K562 (cell line): ENCODE results near the gene POLR2B. TPM values are rescaled to one million over a fixed set of nuclear protein-coding genes. Genes with fewer than 3 reads are reported as not detected.

Experiments
- ATF1 ChIP-seq, 2 experiments: fragments of 450-650 bp in 1 of 2; IDR thresholded peaks; 2 replicates each; pipeline ENCODE4 v1.6.1; 2016; ENCODE audit warnings: missing compliant biosample characterization in 1 of 2, missing genetic modification characterization in 1 of 2
- BRCA1 ChIP-seq, 2 experiments: fragments of 450-650 bp in 1 of 2; sonication (generic) in 1 of 2; formaldehyde crosslinking in 1 of 2; IDR thresholded peaks; 2 replicates each; pipeline versions ENCODE4 v1.5.0 to v1.6.1; 2017 to 2020; ENCODE audit warnings: mild to moderate bottlenecking in 1 of 2, missing genetic modification reagents in 1 of 2
- FOXK1 ChIP-seq: sonication (generic); formaldehyde crosslinking; IDR thresholded peaks from 2 replicates; pipeline ENCODE4 v1.8.0; 2022; ENCODE audit warnings: missing genetic modification reagents, mild to moderate bottlenecking, borderline replicate concordance
- GABPA ChIP-seq: fragments of 200-800 bp; sonication (Bioruptor generic); conservative IDR thresholded peaks from 2 replicates; pipeline ENCODE4 v1.6.1; 2016; ENCODE audit warnings: low read depth, missing genetic modification characterization, missing compliant biosample characterization
- GABPB1 ChIP-seq: sonication (generic); formaldehyde crosslinking; IDR thresholded peaks from 2 replicates; pipeline ENCODE4 v1.8.0; 2022; ENCODE audit warnings: mild to moderate bottlenecking, missing genetic modification reagents
- MEF2D ChIP-seq: conservative IDR thresholded peaks from 2 replicates; pipeline ENCODE4 v1.6.1; 2016; ENCODE audit warnings: low read depth, missing genetic modification characterization, missing compliant biosample characterization
- POLR2A ChIP-seq: fragments of 450-650 bp; conservative IDR thresholded peaks from 2 replicates; pipeline ENCODE4 v1.6.1; 2016
- POLR2H ChIP-seq: IDR thresholded peaks from 2 replicates; pipeline ENCODE4 v1.6.1; 2016; ENCODE audit warnings: missing genetic modification characterization, low read depth, mild to moderate bottlenecking, control low read depth, missing compliant biosample characterization, moderate library complexity
- RBFOX2 ChIP-seq: fragments of 200-400 bp; formaldehyde crosslinking; IDR thresholded peaks from 2 replicates; pipeline ENCODE4 v1.6.1; 2017; ENCODE audit warnings: low read depth, mild to moderate bottlenecking, low read length, moderate library complexity
- SAFB ChIP-seq: fragments of 200-400 bp; formaldehyde crosslinking; IDR thresholded peaks from 2 replicates; pipeline ENCODE4 v1.6.1; 2017; ENCODE audit warnings: low read depth, low read length, borderline replicate concordance
- SREBF2 ChIP-seq: sonication (generic); formaldehyde crosslinking; IDR thresholded peaks from 2 replicates; pipeline ENCODE4 v1.4.0; 2020; ENCODE audit warnings: mild to moderate bottlenecking, missing genetic modification reagents
- TAF1 ChIP-seq: IDR thresholded peaks from 2 replicates; pipeline ENCODE4 v1.6.1; 2011; ENCODE audit warnings: mild to moderate bottlenecking, low read length, moderate library complexity; ENCODE audit not compliant: insufficient read depth, control insufficient read depth, severe bottlenecking; ENCODE audit errors: extremely low read depth
- TBP ChIP-seq: optimal IDR thresholded peaks from 2 replicates; pipeline ENCODE3; 2011; ENCODE audit warnings: low read depth, low read length, improper control_type of control experiment
- THRAP3 ChIP-seq: fragments of 450-650 bp; IDR thresholded peaks from 2 replicates; pipeline ENCODE4 v1.6.1; 2016; ENCODE audit warnings: mild to moderate bottlenecking, inconsistent platforms, borderline replicate concordance
- U2AF2 ChIP-seq: fragments of 200-400 bp; formaldehyde crosslinking; optimal IDR thresholded peaks from 2 replicates; pipeline ENCODE3; 2017; ENCODE audit warnings: low read depth, mild to moderate bottlenecking, low read length
- YY1 ChIP-seq, 3 experiments: IDR thresholded peaks; 2 replicates each; pipeline ENCODE4 v1.6.1; 2011; ENCODE audit warnings: low read length in 2 of 3, mild to moderate bottlenecking in 2 of 3, moderate library complexity in 2 of 3, borderline replicate concordance in 1 of 3, control low read depth in 1 of 3, low read depth in 1 of 3; ENCODE audit not compliant: insufficient read depth in 3 of 3, insufficient replicate concordance in 2 of 3, control insufficient read depth in 1 of 3, insufficient read length in 1 of 3; ENCODE audit errors: extremely low read depth in 1 of 3
- ZNF12 ChIP-seq: sonication (generic); formaldehyde crosslinking; IDR thresholded peaks from 2 replicates; pipeline ENCODE4 v1.4.0; 2020; ENCODE audit warnings: mild to moderate bottlenecking, missing genetic modification reagents
- polyA plus RNA-seq, 8 experiments: library from polyadenylated mRNA; depleted of rRNA in 4 of 8; stranded (reverse) in 5 of 8; unstranded in 3 of 8; fragments of >200 nt; fragmentation: Nextera tagmentation in 2 of 8; fragmentation: Illumina TruSeq in 1 of 8; extraction: Ambion mirVana in 2 of 8; extraction: Trizol in 1 of 8; gene quantifications; 2 replicates each; pipeline versions ENCODE4 v1.2.1 to v1.2.3, GENCODE V29; 2011 to 2014; ENCODE audit warnings: inconsistent platforms in 1 of 8, missing spikeins in 1 of 8
- total RNA-seq, 7 experiments: library from RNA; depleted of rRNA in 6 of 7; stranded (reverse); fragments of >200 nt in 6 of 7; fragmentation: Illumina TruSeq in 2 of 7; extraction: Trizol in 2 of 7; gene quantifications; 2 replicates each; pipeline versions ENCODE4 v1.2.1 to v1.2.3, GENCODE V29; 2011 to 2021; ENCODE audit warnings: low replicate concordance in 1 of 7
- TF ChIP-seq, protein P1 (sequence below): sonication (generic); formaldehyde crosslinking; IDR thresholded peaks from 2 replicates; pipeline ENCODE4 v1.8.0; 2022; ENCODE audit warnings: mild to moderate bottlenecking, missing genetic modification reagents
- TF ChIP-seq, protein P2 (sequence below), 2 experiments: fragments of 450-650 bp; conservative IDR thresholded peaks; 2 replicates each; pipeline ENCODE4 v1.6.1; 2017; ENCODE audit warnings: mild to moderate bottlenecking in 2 of 2, moderate library complexity in 2 of 2
- TF ChIP-seq, protein P3 (sequence below), 2 experiments: fragments of 200-800 bp in 1 of 2; sonication (Bioruptor generic) in 1 of 2; sonication (generic) in 1 of 2; formaldehyde crosslinking in 1 of 2; IDR thresholded peaks in 1 of 2; conservative IDR thresholded peaks in 1 of 2; 2 replicates each; pipeline versions ENCODE4 v1.5.0 to v1.6.1; 2016 to 2020; ENCODE audit warnings: missing compliant biosample characterization in 1 of 2, missing genetic modification characterization in 1 of 2, missing genetic modification reagents in 1 of 2
- TF ChIP-seq, protein P4 (sequence below): fragments of 450-650 bp; formaldehyde crosslinking; IDR thresholded peaks from 2 replicates; pipeline ENCODE4 v1.4.0; 2020; ENCODE audit warnings: mild to moderate bottlenecking, moderate library complexity

The POLR2B gene
- total and polyA plus RNA-seq, 9 of the 15 experiments (the other 6 are each of a cell fraction or from before 2014, with no cell fraction given) = 60.9 to 208 (median 142) TPM

DNA sequence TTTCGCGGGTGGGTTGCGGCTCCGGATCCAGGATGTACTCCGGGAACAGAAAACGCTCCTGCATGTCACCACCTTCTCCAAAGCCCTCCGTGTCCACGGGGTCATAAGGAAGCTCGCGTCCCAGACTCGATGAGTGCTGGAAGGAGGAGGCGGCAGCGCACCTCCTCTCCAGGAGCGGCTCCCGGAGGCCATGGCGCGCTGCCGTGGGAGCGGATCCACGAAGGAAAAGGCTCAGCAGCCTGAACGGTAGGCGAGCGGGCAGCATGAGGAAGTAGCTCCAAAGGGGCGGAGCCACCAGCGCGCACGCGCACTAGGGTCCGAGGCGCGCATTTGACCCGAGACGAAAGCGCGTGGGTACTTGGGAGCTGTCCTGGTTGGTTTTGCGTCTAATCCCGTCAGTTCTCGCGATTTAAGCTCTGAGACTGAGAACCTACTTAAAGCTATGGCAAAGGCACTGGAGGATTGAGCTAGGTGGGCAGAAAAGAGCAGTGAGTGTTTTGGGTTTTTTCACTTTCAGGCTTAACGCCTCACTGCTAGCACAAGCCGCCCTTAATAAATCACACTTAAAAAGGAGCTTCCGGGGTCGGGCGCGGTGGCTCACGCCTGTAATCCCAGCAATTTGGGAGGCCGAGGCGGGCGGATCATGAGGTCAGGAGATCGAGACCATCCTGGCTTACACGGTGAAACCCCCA is 1.2 kb upstream of the POLR2B start, which contains the start of gene NOA1 (continued):
- no peak for TF ChIP-seq BRCA1 (IDR thresholded peaks at IDR 0.05)
- no peak for TF ChIP-seq BRCA1 (CRISPR knock-in tag; IDR thresholded peaks at IDR 0.05)
- peak; percentile 91 for TF ChIP-seq POLR2H
- no peak for TF ChIP-seq ZNF12
- TF ChIP-seq YY1 (IDR thresholded peaks at IDR 0.05; ENCODE audit: borderline replicate concordance in 1 of 3, control insufficient read depth in 1 of 3, extremely low read depth in 1 of 3, insufficient read depth in 3 of 3, insufficient read length in 1 of 3, insufficient replicate concordance in 2 of 3, low read depth in 1 of 3, low read length in 2 of 3) = peak in 1 of 3 experiments; percentile 65
- TF ChIP-seq, protein P1, sequence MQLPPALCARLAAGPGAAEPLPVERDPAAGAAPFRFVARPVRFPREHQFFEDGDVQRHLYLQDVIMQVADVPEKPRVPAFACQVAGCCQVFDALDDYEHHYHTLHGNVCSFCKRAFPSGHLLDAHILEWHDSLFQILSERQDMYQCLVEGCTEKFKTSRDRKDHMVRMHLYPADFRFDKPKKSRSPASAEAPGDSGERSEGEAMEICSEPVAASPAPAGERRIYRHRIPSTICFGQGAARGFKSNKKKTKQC (CRISPR knock-in tag) = peak; percentile 69; the same call in 1 of the 2 replicates
- peak; percentile 87 for TF ChIP-seq RBFOX2
- TF ChIP-seq TBP = peak; percentile 95
- 0 out of 2 replicates have a peak, but pooled peaks have one; percentile 35 for TF ChIP-seq FOXK1
- TF ChIP-seq GABPA (tag) = 0 out of 2 replicates have a peak, but pooled peaks have one; percentile 16
- TF ChIP-seq SREBF2 (CRISPR knock-in tag) = no peak
- TF ChIP-seq, protein P2, sequence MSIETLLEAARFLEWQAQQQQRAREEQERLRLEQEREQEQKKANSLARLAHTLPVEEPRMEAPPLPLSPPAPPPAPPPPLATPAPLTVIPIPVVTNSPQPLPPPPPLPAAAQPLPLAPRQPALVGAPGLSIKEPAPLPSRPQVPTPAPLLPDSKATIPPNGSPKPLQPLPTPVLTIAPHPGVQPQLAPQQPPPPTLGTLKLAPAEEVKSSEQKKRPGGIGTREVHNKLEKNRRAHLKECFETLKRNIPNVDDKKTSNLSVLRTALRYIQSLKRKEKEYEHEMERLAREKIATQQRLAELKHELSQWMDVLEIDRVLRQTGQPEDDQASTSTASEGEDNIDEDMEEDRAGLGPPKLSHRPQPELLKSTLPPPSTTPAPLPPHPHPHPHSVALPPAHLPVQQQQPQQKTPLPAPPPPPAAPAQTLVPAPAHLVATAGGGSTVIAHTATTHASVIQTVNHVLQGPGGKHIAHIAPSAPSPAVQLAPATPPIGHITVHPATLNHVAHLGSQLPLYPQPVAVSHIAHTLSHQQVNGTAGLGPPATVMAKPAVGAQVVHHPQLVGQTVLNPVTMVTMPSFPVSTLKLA (conservative IDR thresholded peaks at IDR 0.05) = peak; percentile 27 to 56; a peak in 3 of 4 replicates
- no peak for TF ChIP-seq MEF2D (tag)
- TF ChIP-seq SAFB = peak; percentile 79; the same call in 1 of the 2 replicates
- peak; percentile 97 for TF ChIP-seq POLR2A
- peak; percentile 54 for TF ChIP-seq GABPB1 (CRISPR knock-in tag)
- TF ChIP-seq, protein P3, sequence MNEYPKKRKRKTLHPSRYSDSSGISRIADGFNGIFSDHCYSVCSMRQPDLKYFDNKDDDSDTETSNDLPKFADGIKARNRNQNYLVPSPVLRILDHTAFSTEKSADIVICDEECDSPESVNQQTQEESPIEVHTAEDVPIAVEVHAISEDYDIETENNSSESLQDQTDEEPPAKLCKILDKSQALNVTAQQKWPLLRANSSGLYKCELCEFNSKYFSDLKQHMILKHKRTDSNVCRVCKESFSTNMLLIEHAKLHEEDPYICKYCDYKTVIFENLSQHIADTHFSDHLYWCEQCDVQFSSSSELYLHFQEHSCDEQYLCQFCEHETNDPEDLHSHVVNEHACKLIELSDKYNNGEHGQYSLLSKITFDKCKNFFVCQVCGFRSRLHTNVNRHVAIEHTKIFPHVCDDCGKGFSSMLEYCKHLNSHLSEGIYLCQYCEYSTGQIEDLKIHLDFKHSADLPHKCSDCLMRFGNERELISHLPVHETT (CRISPR knock-in tag; conservative IDR thresholded peaks at IDR 0.05 in 1 of 2, IDR thresholded peaks at IDR 0.05 in 1 of 2) = peak in 1 of 2 experiments; percentile 68; a peak in 2 of 4 replicates
- no peak for TF ChIP-seq U2AF2
- TF ChIP-seq TAF1 = peak; percentile 86
- no peak for TF ChIP-seq ATF1 (CRISPR knock-in tag; IDR thresholded peaks at IDR 0.05)
- no peak; the same call in 1 of the 2 replicates for TF ChIP-seq ATF1 (tag; IDR thresholded peaks at IDR 0.05)
- TF ChIP-seq THRAP3 = no peak
- TF ChIP-seq, protein P4, sequence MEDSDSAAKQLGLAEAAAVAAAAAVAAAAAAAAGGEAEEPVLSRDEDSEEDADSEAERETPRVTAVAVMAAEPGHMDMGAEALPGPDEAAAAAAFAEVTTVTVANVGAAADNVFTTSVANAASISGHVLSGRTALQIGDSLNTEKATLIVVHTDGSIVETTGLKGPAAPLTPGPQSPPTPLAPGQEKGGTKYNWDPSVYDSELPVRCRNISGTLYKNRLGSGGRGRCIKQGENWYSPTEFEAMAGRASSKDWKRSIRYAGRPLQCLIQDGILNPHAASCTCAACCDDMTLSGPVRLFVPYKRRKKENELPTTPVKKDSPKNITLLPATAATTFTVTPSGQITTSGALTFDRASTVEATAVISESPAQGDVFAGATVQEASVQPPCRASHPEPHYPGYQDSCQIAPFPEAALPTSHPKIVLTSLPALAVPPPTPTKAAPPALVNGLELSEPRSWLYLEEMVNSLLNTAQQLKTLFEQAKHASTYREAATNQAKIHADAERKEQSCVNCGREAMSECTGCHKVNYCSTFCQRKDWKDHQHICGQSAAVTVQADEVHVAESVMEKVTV (CRISPR knock-in tag) = no peak
